Testis (tissue), 2 donors: Measurements from ENCODE around the gene ITIH3.

Source experiments
- POLR2A ChIP-seq: fragments of 450-650 bp; IDR thresholded peaks from one replicate; pipeline ENCODE4 v1.6.1; 2017; ENCODE audit warnings: antibody characterized with exemption, mild to moderate bottlenecking, moderate library complexity
- TF ChIP-seq, protein P1 (sequence below), 3 experiments: fragments of 450-650 bp in 2 of 3; fragments of 200-600 bp in 1 of 3; sonication (generic) in 1 of 3; IDR thresholded peaks; one replicate each; pipeline ENCODE4 v1.5.1; 2016 to 2019; ENCODE audit warnings: antibody characterized with exemption in 3 of 3, mild to moderate bottlenecking in 2 of 3, moderate library complexity in 1 of 3

DNA sequence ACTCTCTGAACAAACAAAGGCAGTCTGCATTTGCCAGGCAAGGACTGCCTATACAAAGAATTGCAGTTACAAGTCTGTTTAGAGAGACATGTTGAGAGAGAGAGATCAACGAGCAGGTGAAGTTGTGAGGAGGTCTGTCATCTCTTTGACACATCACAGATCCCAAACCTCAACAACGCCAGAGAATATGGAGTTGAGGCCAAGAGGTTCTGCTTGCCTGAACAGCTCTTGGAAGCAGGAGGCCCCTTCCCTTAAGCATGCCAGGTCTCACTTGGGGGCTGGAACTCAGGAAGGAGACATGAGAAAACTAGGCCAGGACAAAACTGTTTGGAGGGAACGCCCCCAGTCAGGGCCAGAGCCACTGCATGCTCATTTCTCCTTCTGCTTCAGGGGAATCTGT, 62.5 kb downstream of the ITIH3 start:
- TF ChIP-seq, protein P1, sequence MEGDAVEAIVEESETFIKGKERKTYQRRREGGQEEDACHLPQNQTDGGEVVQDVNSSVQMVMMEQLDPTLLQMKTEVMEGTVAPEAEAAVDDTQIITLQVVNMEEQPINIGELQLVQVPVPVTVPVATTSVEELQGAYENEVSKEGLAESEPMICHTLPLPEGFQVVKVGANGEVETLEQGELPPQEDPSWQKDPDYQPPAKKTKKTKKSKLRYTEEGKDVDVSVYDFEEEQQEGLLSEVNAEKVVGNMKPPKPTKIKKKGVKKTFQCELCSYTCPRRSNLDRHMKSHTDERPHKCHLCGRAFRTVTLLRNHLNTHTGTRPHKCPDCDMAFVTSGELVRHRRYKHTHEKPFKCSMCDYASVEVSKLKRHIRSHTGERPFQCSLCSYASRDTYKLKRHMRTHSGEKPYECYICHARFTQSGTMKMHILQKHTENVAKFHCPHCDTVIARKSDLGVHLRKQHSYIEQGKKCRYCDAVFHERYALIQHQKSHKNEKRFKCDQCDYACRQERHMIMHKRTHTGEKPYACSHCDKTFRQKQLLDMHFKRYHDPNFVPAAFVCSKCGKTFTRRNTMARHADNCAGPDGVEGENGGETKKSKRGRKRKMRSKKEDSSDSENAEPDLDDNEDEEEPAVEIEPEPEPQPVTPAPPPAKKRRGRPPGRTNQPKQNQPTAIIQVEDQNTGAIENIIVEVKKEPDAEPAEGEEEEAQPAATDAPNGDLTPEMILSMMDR (IDR thresholded peaks at IDR 0.05), result no peak
- TF ChIP-seq POLR2A, result no peak
